ENCODE results near the gene TMEM239. TPM values are rescaled to one million over a fixed set of nuclear protein-coding genes. Genes with fewer than 3 reads are reported as not detected.
A peak's percentile ranks its signal among the peaks of the same experiment; 100 is the strongest.

The TMEM239 gene
- total RNA-seq, 1 donor from 2014 or later: not detected

DNA sequence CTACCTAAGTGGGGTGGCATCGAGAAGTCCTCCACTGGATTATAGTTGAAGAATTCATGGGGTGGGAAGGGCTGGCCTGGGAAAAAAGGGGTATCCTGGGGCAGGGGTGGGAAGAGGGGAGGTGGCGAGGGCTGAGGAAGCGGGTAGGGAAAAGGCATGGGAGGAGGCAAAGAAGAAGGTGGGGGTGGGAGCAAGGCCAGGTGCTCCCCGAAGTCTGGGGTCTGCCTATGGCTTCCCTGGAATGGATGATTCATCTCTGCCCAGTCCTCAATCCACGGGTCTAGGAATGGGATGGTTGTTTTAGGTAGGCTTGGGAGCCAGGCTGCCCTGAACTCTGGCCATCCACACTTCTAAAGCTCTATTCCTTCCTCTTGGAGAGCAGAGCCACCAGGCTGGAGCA is 19.9 kb downstream of the TMEM239 start:
- FAIRE-seq: no peak
- no peak for DNase-seq (ENCODE audit: low read depth)
- Histone ChIP-seq H2AFZ (ENCODE audit: low read depth, low read length) (no peak overlapping the region), H3K79me2 (ENCODE audit: insufficient read depth, low read length) (peaks cover 8% of the 10 kb centered on the region), H3K27ac (ENCODE audit: low read depth, low read length) (no peak overlapping the region), H3K27me3 (ENCODE audit: insufficient read depth, low read length) (no peaks in the 10 kb centered on the region), H3K4me1 (ENCODE audit: insufficient read depth, low read length) (peaks cover 14% of the 10 kb centered on the region), H3K9ac (ENCODE audit: low read length) (no peak overlapping the region), H4K20me1 (ENCODE audit: insufficient read depth, low read length) (no peaks in the 10 kb centered on the region), H3K36me3 (ENCODE audit: insufficient read depth, low read length) (peaks cover 2% of the 10 kb centered on the region), H3K4me3 (ENCODE audit: insufficient read depth, low read depth, low read length) (no peak overlapping the region), H3K9me3 (ENCODE audit: insufficient read depth, low read depth, low read length) (no peaks in the 10 kb centered on the region), H3K4me2 (ENCODE audit: low read length) (no peak overlapping the region)
- no peak overlapping the region for H3K4me3 Mint-ChIP-seq (ENCODE audit: unreplicated experiment)
- H3K27me3 Mint-ChIP-seq (ENCODE audit: low read depth, unreplicated experiment): no peaks in the 10 kb centered on the region
- peak overlapping the region; percentile 18 for H3K27ac Mint-ChIP-seq (ENCODE audit: unreplicated experiment)
- H3K4me1 Mint-ChIP-seq (ENCODE audit: low read depth, unreplicated experiment): peaks cover 9% of the 10 kb centered on the region
- TF ChIP-seq, protein P1, sequence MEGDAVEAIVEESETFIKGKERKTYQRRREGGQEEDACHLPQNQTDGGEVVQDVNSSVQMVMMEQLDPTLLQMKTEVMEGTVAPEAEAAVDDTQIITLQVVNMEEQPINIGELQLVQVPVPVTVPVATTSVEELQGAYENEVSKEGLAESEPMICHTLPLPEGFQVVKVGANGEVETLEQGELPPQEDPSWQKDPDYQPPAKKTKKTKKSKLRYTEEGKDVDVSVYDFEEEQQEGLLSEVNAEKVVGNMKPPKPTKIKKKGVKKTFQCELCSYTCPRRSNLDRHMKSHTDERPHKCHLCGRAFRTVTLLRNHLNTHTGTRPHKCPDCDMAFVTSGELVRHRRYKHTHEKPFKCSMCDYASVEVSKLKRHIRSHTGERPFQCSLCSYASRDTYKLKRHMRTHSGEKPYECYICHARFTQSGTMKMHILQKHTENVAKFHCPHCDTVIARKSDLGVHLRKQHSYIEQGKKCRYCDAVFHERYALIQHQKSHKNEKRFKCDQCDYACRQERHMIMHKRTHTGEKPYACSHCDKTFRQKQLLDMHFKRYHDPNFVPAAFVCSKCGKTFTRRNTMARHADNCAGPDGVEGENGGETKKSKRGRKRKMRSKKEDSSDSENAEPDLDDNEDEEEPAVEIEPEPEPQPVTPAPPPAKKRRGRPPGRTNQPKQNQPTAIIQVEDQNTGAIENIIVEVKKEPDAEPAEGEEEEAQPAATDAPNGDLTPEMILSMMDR (IDR thresholded peaks at IDR 0.05; ENCODE audit: insufficient read depth, low read depth, low read length): no peak
- no peak for TF ChIP-seq EZH2 (IDR thresholded peaks at IDR 0.05; ENCODE audit: insufficient read depth, low read length)
- H3K9me3 Mint-ChIP-seq (ENCODE audit: unreplicated experiment): no peaks in the 10 kb centered on the region
- peaks cover 35% of the 10 kb centered on the region for H3K36me3 Mint-ChIP-seq (ENCODE audit: low read depth, unreplicated experiment)

DNA sequence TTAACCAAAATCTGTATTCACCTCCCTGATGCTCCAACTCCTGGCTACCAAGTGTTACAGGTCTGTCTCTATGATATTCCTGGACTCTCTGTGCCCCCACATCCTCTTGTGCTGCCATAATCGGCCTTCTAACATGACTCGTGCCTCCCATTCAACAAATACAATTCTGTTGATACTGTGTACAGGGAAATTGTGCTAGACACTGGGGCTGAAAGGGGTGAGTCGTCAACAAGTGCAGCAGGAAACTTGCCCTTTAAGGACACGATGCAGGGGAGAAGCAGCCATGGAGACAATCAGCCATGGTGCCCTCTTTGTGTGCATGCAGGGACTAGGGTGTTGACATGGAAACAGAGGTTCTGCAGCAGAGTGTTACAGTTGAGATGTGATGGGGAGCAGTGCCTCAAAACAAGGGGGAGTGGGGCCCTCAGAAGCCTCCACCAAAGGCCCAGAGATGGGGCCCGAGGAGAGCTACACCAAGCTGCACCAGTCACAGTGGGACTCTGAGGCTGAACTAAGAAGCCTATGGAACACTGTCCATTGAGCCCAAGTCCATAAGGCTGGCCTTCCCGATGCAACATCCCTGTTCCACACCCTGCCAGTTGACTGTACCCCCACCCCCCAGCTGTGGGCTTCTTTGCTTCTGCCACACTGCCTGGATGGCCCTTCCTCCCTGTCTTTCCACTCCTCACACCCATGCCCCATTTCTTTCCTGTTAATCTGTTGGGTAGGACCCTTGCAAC is 21.2 kb downstream of the TMEM239 start:
- TF ChIP-seq EZH2 (IDR thresholded peaks at IDR 0.05; ENCODE audit: insufficient read depth, low read length): no peak
- TF ChIP-seq, protein P1 (IDR thresholded peaks at IDR 0.05; ENCODE audit: insufficient read depth, low read depth, low read length): no peak
- Histone ChIP-seq H3K79me2 (ENCODE audit: insufficient read depth, low read length) (peaks cover 15% of the 10 kb centered on the region), H3K27me3 (ENCODE audit: insufficient read depth, low read length) (no peaks in the 10 kb centered on the region), H3K27ac (ENCODE audit: low read depth, low read length) (no peak overlapping the region), H3K4me1 (ENCODE audit: insufficient read depth, low read length) (peaks cover 9% of the 10 kb centered on the region), H2AFZ (ENCODE audit: low read depth, low read length) (no peak overlapping the region), H3K4me3 (ENCODE audit: insufficient read depth, low read depth, low read length) (no peak overlapping the region), H3K9ac (ENCODE audit: low read length) (no peak overlapping the region), H3K9me3 (ENCODE audit: insufficient read depth, low read depth, low read length) (no peaks in the 10 kb centered on the region), H4K20me1 (ENCODE audit: insufficient read depth, low read length) (no peaks in the 10 kb centered on the region), H3K36me3 (ENCODE audit: insufficient read depth, low read length) (peaks cover 2% of the 10 kb centered on the region), H3K4me2 (ENCODE audit: low read length) (no peak overlapping the region)
- DNase-seq (ENCODE audit: low read depth) (no peak), FAIRE-seq (no peak)
- Mint-ChIP-seq H3K4me3 (ENCODE audit: unreplicated experiment) (peak overlapping the region; percentile 58), H3K27ac (ENCODE audit: unreplicated experiment) (no peak overlapping the region), H3K4me1 (ENCODE audit: low read depth, unreplicated experiment) (peaks cover 3% of the 10 kb centered on the region), H3K9me3 (ENCODE audit: unreplicated experiment) (no peaks in the 10 kb centered on the region), H3K27me3 (ENCODE audit: low read depth, unreplicated experiment) (no peaks in the 10 kb centered on the region), H3K36me3 (ENCODE audit: low read depth, unreplicated experiment) (peaks cover 35% of the 10 kb centered on the region)

DNA sequence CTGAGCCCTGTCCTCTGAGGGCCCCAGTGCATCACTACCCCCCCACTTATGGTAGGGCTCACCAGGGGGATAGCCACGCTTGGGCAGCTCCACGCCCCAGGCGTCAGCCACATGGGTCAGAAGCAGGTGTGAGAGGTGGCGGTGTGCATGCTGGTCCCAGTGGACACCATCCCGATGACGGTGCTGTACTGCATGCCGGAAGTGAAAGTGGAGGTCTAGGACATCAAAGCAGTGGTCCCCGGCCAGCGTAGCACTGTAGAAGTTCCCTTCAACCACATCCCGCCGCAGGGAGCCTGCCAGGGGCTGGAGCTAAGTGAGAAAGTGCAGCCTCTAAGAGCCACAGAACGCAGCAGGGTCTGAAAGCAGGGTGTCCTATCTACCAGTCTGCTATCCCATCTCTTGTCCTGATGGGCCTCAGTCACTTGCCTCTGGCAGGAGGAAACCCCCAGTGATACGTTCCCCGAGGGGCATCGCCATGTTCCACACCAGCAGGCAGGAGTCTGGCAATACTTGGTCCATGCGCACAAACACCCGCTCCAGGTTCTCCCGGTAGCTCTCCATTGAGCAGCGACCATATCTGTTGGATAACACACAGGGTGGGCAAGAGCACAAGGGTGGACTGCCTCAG is 22.1 kb downstream of the TMEM239 start:
- peaks cover 35% of the 10 kb centered on the region for H3K36me3 Mint-ChIP-seq (ENCODE audit: low read depth, unreplicated experiment)
- Histone ChIP-seq H3K4me2 (ENCODE audit: low read length) (no peak overlapping the region), H3K9me3 (ENCODE audit: insufficient read depth, low read depth, low read length) (no peaks in the 10 kb centered on the region), H3K79me2 (ENCODE audit: insufficient read depth, low read length) (peaks cover 15% of the 10 kb centered on the region), H4K20me1 (ENCODE audit: insufficient read depth, low read length) (no peaks in the 10 kb centered on the region), H3K27ac (ENCODE audit: low read depth, low read length) (no peak overlapping the region), H3K36me3 (ENCODE audit: insufficient read depth, low read length) (peaks cover 2% of the 10 kb centered on the region), H3K4me3 (ENCODE audit: insufficient read depth, low read depth, low read length) (no peak overlapping the region), H2AFZ (ENCODE audit: low read depth, low read length) (no peak overlapping the region), H3K4me1 (ENCODE audit: insufficient read depth, low read length) (peaks cover 9% of the 10 kb centered on the region), H3K9ac (ENCODE audit: low read length) (no peak overlapping the region), H3K27me3 (ENCODE audit: insufficient read depth, low read length) (no peaks in the 10 kb centered on the region)
- FAIRE-seq (no peak), DNase-seq (ENCODE audit: low read depth) (no peak)
- no peaks in the 10 kb centered on the region for H3K9me3 Mint-ChIP-seq (ENCODE audit: unreplicated experiment)
- TF ChIP-seq EZH2 (IDR thresholded peaks at IDR 0.05; ENCODE audit: insufficient read depth, low read length): no peak
- TF ChIP-seq, protein P1 (IDR thresholded peaks at IDR 0.05; ENCODE audit: insufficient read depth, low read depth, low read length): no peak
- no peak overlapping the region for H3K27ac Mint-ChIP-seq (ENCODE audit: unreplicated experiment)
- no peak overlapping the region for H3K4me3 Mint-ChIP-seq (ENCODE audit: unreplicated experiment)
- H3K4me1 Mint-ChIP-seq (ENCODE audit: low read depth, unreplicated experiment): peaks cover 3% of the 10 kb centered on the region
- no peaks in the 10 kb centered on the region for H3K27me3 Mint-ChIP-seq (ENCODE audit: low read depth, unreplicated experiment)

Data from astrocyte (in vitro differentiated cells and primary cell).